Caco-2 (cell line): Measurements from ENCODE around the gene UTY. TPM values are rescaled to one million over a fixed set of nuclear protein-coding genes. Genes with fewer than 3 reads are reported as not detected.

Experiments
- BruUV-seq: library from RNA; stranded (reverse); fragments of 400-500 nt; replicated peaks from 2 replicates; lab custom pipeline; 2021; lab: Mats Ljungman, UMichigan
- CTCF ChIA-PET: fragments of 300-600 bp; sonication (Branson Sonifier 250); formaldehyde crosslinking; loops from one replicate; lab custom pipeline; 2022; ENCODE audit warnings: antibody characterized with exemption; lab: Charles Lee
- POLR2A ChIA-PET: fragments of 300-600 bp; sonication (Branson Sonifier 250); formaldehyde crosslinking; loops from one replicate; lab custom pipeline; 2022; ENCODE audit warnings: antibody characterized with exemption; lab: Charles Lee
- DNase-seq, 2 experiments: peaks; one replicate each; pipeline versions ENCODE4 v3.0.0 to v3.0.0-alpha.2; 2020 to 2022
- H3K27me3 ChIP-seq: replicated peaks from 2 replicates; pipeline ENCODE4 v1.6.0; 2011; ENCODE audit warnings: low read length; ENCODE audit not compliant: control insufficient read depth, insufficient read depth
- H3K36me3 ChIP-seq: 2 replicates; pipeline ENCODE4 v1.5.1; 2011; ENCODE audit warnings: low read length; ENCODE audit not compliant: control insufficient read depth, insufficient read depth
- H3K4me1 ChIP-seq: fragments of 250-450 bp; sonication (Bioruptor Pico); 2 replicates; pipeline ENCODE4 v1.5.1; 2020; ENCODE audit warnings: mild to moderate bottlenecking
- H3K4me3 ChIP-seq: 2 replicates; pipeline ENCODE4 v1.5.1; 2011; ENCODE audit warnings: low read depth, mild to moderate bottlenecking, control low read depth, low read length
- H3K9me3 ChIP-seq: fragments of 250-450 bp; sonication (Bioruptor Pico); 2 replicates; pipeline ENCODE4 v1.5.1; 2020; ENCODE audit warnings: mild to moderate bottlenecking, moderate library complexity
- H3K27ac Mint-ChIP-seq: one replicate; pipeline ENCODE4 v1.8.0; 2022; ENCODE audit warnings: mixed read lengths; ENCODE audit not compliant: unreplicated experiment
- H3K27me3 Mint-ChIP-seq: one replicate; pipeline ENCODE4 v1.8.0; 2022; ENCODE audit warnings: mixed read lengths; ENCODE audit not compliant: insufficient read depth, unreplicated experiment
- H3K36me3 Mint-ChIP-seq: one replicate; pipeline ENCODE4 v1.8.0; 2022; ENCODE audit warnings: mild to moderate bottlenecking, mixed read lengths; ENCODE audit not compliant: insufficient read depth, unreplicated experiment
- H3K4me1 Mint-ChIP-seq: one replicate; pipeline ENCODE4 v1.8.0; 2022; ENCODE audit warnings: low read depth, mixed read lengths; ENCODE audit not compliant: unreplicated experiment
- H3K4me3 Mint-ChIP-seq: one replicate; pipeline ENCODE4 v1.8.0; 2022; ENCODE audit warnings: mild to moderate bottlenecking, moderate library complexity, mixed read lengths; ENCODE audit not compliant: unreplicated experiment
- H3K9me3 Mint-ChIP-seq: one replicate; pipeline ENCODE4 v1.8.0; 2022; ENCODE audit warnings: mixed read lengths; ENCODE audit not compliant: unreplicated experiment
- CTCF ChIP-seq, 2 experiments: fragments of 200-600 bp in 1 of 2; IDR thresholded peaks; 1 replicate in 1 of 2; 2 replicates in 1 of 2; pipeline versions ENCODE4 v1.5.1 to v1.8.0; 2011 to 2022; ENCODE audit warnings: antibody characterized with exemption in 1 of 2, control low read depth in 1 of 2, inconsistent platforms in 1 of 2, low read depth in 1 of 2, low read length in 1 of 2, mild to moderate bottlenecking in 1 of 2, moderate library complexity in 1 of 2; ENCODE audit not compliant: insufficient read depth in 1 of 2, severe bottlenecking in 1 of 2, unreplicated experiment in 1 of 2
- intact Hi-C: fragments of 100-400 bp; cut with micrococcal nuclease; formaldehyde crosslinking; loops from one replicate; pipeline ENCODE4 v1.10.0; 2022; ENCODE audit not compliant: unreplicated experiment
- total RNA-seq: library from RNA; stranded (reverse); gene quantifications from 2 replicates; pipeline ENCODE4 v1.2.3, GENCODE V29; 2022

UTY gene
- total RNA-seq, 1 experiment from 2014 or later, result not detected

DNA sequence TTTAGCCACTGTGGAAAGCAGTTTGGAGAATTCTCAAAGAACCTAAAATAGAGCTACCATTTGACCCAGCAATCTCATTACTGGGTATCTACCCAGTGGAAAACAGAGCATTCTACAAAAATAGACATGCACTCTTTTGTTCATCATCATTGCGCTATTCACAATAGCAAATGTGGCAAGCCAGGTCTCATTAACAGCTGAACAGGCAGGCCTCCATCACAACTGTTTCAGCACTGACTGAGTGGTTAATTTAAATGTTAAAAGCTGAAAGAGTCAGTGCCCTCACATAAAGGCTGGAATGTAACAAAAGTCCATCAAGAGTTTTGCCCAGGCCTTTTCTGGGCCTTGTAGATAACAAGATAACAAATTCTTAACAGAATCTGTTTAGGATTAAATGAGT, 166.9 kb downstream of the UTY start:
- no peaks in the 10 kb centered on the region for H3K4me1 Mint-ChIP-seq
- DNase-seq, result no peak
- Histone ChIP-seq H3K4me3 (no peak overlapping the region), H3K9me3 (no peaks in the 10 kb centered on the region), H3K36me3 (no peaks in the 10 kb centered on the region), H3K4me1 (no peaks in the 10 kb centered on the region), H3K27me3 (no peaks in the 10 kb centered on the region)
- ChIA-PET CTCF (no interaction called here), POLR2A (no interaction called here)
- H3K9me3 Mint-ChIP-seq, result no peaks in the 10 kb centered on the region
- H3K27me3 Mint-ChIP-seq, result no peaks in the 10 kb centered on the region
- BruUV-seq, result no TSS peak
- no peak for TF ChIP-seq CTCF (IDR thresholded peaks at IDR 0.05; ENCODE audit: insufficient read depth in 1 of 2, low read depth in 1 of 2, low read length in 1 of 2, severe bottlenecking in 1 of 2, unreplicated experiment in 1 of 2)
- H3K27ac Mint-ChIP-seq, result no peak overlapping the region
- no peak overlapping the region for H3K4me3 Mint-ChIP-seq
- no peaks in the 10 kb centered on the region for H3K36me3 Mint-ChIP-seq
- intact Hi-C loops, result no loop called here

DNA sequence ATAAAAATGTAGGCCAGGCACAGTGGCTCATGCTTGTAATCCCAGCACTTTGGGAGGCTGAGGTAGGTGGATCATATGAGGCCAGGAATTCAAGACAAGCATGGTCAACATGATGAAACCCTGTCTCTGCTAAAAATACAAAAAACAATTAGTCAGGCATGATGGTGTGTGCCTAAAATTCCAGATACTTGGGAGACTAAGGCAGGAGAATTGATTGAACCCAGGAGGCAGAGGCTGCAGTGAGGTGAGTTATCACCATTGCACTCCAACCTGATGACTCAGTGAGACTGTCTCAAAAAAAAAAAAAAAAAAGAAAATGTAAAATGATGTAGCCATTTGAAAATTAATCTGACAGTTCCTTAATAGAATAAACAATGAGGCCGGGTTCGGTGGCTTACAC, 171.9 kb downstream of the UTY start:
- no peaks in the 10 kb centered on the region for H3K27me3 Mint-ChIP-seq
- ChIA-PET CTCF (no interaction called here), POLR2A (no interaction called here)
- Histone ChIP-seq H3K36me3 (no peaks in the 10 kb centered on the region), H3K27me3 (no peaks in the 10 kb centered on the region), H3K4me3 (no peak overlapping the region), H3K9me3 (no peaks in the 10 kb centered on the region), H3K4me1 (no peaks in the 10 kb centered on the region)
- DNase-seq, result no peak
- H3K4me3 Mint-ChIP-seq, result no peak overlapping the region
- H3K27ac Mint-ChIP-seq, result no peak overlapping the region
- BruUV-seq, result no TSS peak
- no peak for TF ChIP-seq CTCF (IDR thresholded peaks at IDR 0.05; ENCODE audit: insufficient read depth in 1 of 2, low read depth in 1 of 2, low read length in 1 of 2, severe bottlenecking in 1 of 2, unreplicated experiment in 1 of 2)
- no peaks in the 10 kb centered on the region for H3K4me1 Mint-ChIP-seq
- no peaks in the 10 kb centered on the region for H3K9me3 Mint-ChIP-seq
- intact Hi-C loops, result no loop called here
- no peaks in the 10 kb centered on the region for H3K36me3 Mint-ChIP-seq

GRCh38 chrY:13300795-13301194, 179.0 kb downstream of the UTY start:
- no TSS peak for BruUV-seq
- Mint-ChIP-seq H3K9me3 (no peaks in the 10 kb centered on the region), H3K27me3 (no peaks in the 10 kb centered on the region), H3K4me3 (no peak overlapping the region), H3K36me3 (no peaks in the 10 kb centered on the region), H3K4me1 (no peaks in the 10 kb centered on the region), H3K27ac (no peak overlapping the region)
- Histone ChIP-seq H3K36me3 (no peaks in the 10 kb centered on the region), H3K4me1 (no peaks in the 10 kb centered on the region), H3K4me3 (no peak overlapping the region), H3K27me3 (no peaks in the 10 kb centered on the region), H3K9me3 (no peaks in the 10 kb centered on the region)
- intact Hi-C loops, result no loop called here
- POLR2A ChIA-PET, result no interaction called here
- CTCF ChIA-PET, result no interaction called here
- no peak for TF ChIP-seq CTCF (IDR thresholded peaks at IDR 0.05; ENCODE audit: insufficient read depth in 1 of 2, low read depth in 1 of 2, low read length in 1 of 2, severe bottlenecking in 1 of 2, unreplicated experiment in 1 of 2)
- no peak for DNase-seq
